Esophagus muscularis mucosa (tissue), 3 donors: ENCODE data around the gene LIMK1.

Experiments used
- POLR2AphosphoS5 ChIP-seq, 2 donors: sonication (generic); formaldehyde crosslinking; IDR thresholded peaks; one replicate each; pipeline ENCODE4 v1.6.1; 2017; ENCODE audit warnings: antibody characterized with exemption in 2 of 2
- TF ChIP-seq, protein P1 (sequence below), 3 experiments: fragments of 200-600 bp in 2 of 3; fragments of 450-650 bp in 1 of 3; sonication (generic) in 2 of 3; IDR thresholded peaks; one replicate each; pipeline ENCODE4 v1.5.1; 2017 to 2019; ENCODE audit warnings: antibody characterized with exemption in 3 of 3, mild to moderate bottlenecking in 2 of 3, moderate library complexity in 1 of 3

DNA sequence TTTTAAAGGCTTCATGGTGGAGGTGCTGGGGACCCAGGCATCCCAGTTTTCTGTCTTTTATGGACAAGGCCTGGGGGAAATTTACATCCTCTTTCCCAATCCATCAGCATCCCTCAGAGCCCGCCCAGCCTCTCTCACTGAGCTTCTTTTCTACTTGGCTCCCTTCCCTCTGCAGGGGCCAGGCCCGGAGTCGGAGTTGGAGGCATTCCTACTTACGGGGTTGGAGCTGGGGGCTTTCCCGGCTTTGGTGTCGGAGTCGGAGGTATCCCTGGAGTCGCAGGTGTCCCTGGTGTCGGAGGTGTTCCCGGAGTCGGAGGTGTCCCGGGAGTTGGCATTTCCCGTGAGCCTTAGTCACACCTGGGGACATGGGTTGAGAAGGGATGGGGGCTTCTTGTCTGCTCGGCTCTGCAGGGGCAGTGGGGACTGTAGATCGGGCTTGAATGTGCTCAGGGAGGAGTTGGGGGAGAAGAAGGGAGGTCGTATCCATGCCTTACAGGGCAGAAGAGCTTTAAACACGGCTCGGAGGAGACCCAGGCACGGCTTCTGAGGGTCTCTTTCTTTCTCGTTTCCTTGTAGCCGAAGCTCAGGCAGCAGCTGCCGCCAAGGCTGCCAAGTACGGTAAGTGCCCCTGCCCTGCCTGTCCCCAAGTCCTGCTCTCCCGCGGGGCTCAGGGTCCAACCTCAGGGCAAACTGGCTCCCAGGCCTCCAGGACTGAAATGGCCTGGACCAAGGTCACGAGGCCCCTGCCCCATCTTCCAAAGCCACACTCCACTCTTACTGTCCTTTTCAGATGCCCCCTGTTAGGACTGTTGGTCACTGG is 27.3 kb upstream of the LIMK1 start:
- TF ChIP-seq POLR2AphosphoS5 (IDR thresholded peaks at IDR 0.05) = no peak
- TF ChIP-seq, protein P1, sequence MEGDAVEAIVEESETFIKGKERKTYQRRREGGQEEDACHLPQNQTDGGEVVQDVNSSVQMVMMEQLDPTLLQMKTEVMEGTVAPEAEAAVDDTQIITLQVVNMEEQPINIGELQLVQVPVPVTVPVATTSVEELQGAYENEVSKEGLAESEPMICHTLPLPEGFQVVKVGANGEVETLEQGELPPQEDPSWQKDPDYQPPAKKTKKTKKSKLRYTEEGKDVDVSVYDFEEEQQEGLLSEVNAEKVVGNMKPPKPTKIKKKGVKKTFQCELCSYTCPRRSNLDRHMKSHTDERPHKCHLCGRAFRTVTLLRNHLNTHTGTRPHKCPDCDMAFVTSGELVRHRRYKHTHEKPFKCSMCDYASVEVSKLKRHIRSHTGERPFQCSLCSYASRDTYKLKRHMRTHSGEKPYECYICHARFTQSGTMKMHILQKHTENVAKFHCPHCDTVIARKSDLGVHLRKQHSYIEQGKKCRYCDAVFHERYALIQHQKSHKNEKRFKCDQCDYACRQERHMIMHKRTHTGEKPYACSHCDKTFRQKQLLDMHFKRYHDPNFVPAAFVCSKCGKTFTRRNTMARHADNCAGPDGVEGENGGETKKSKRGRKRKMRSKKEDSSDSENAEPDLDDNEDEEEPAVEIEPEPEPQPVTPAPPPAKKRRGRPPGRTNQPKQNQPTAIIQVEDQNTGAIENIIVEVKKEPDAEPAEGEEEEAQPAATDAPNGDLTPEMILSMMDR (IDR thresholded peaks at IDR 0.05) = no peak
